Subcutaneous abdominal adipose tissue (tissue), 5 donors: ENCODE measurements around the gene SLFN5.
"Not testable (repeated sequence)": the region's sequence is repeated elsewhere in the genome, so short reads cannot be mapped to it uniquely, and the experiment has no call there.

ENCODE experiments used
- H3K27ac ChIP-seq: one replicate; pipeline ENCODE4 v1.7.0; 2013; ENCODE audit warnings: low read depth, mild to moderate bottlenecking, inconsistent platforms, low read length, moderate library complexity
- H3K27me3 ChIP-seq, 5 donors: one replicate each; pipeline ENCODE4 v1.7.0; 2013; ENCODE audit warnings: low read length in 5 of 5, inconsistent platforms in 1 of 5; ENCODE audit not compliant: control insufficient read depth in 5 of 5, insufficient read depth in 4 of 5
- H3K36me3 ChIP-seq, 5 donors: one replicate each; pipeline ENCODE4 v1.7.0; 2013; ENCODE audit warnings: low read length in 5 of 5; ENCODE audit not compliant: control insufficient read depth in 5 of 5, insufficient read depth in 5 of 5
- H3K4me1 ChIP-seq, 5 donors: one replicate each; pipeline ENCODE4 v1.7.0; 2013; ENCODE audit warnings: low read length in 5 of 5, mild to moderate bottlenecking in 3 of 5, moderate library complexity in 1 of 5; ENCODE audit not compliant: control insufficient read depth in 5 of 5, insufficient read depth in 5 of 5
- H3K4me3 ChIP-seq, 5 donors: one replicate each; pipeline ENCODE4 v1.7.0; 2013; ENCODE audit warnings: low read length in 5 of 5, low read depth in 1 of 5
- H3K9ac ChIP-seq, 5 donors: one replicate each; pipeline ENCODE4 v1.7.0; 2013; ENCODE audit warnings: low read length in 5 of 5, mild to moderate bottlenecking in 4 of 5, moderate library complexity in 3 of 5
- H3K9me3 ChIP-seq, 5 donors: one replicate each; pipeline ENCODE4 v1.7.0; 2013; ENCODE audit warnings: low read length in 5 of 5; ENCODE audit not compliant: control insufficient read depth in 5 of 5
- donor health status: healthy.
- donor health status: healthy.
- donor health status: healthy.
- donor health status: healthy.
- donor health status: healthy.

The SLFN5 gene

GRCh38 chr17:35256629-35257028 lies 13.8 kb downstream of the SLFN5 start:
- H3K36me3 ChIP-seq = peaks cover 7 to 31% (median 23%) of the 10 kb centered on the region in 5 donors
- no peak overlapping the region for H3K4me3 ChIP-seq
- peaks cover 8 to 47% (median 32%) of the 10 kb centered on the region in 5 donors for H3K4me1 ChIP-seq
- no peak overlapping the region for H3K9ac ChIP-seq
- no peaks in the 10 kb centered on the region for H3K9me3 ChIP-seq
- H3K27ac ChIP-seq = peak overlapping the region; percentile 55
- no peaks in the 10 kb centered on the region for H3K27me3 ChIP-seq

DNA sequence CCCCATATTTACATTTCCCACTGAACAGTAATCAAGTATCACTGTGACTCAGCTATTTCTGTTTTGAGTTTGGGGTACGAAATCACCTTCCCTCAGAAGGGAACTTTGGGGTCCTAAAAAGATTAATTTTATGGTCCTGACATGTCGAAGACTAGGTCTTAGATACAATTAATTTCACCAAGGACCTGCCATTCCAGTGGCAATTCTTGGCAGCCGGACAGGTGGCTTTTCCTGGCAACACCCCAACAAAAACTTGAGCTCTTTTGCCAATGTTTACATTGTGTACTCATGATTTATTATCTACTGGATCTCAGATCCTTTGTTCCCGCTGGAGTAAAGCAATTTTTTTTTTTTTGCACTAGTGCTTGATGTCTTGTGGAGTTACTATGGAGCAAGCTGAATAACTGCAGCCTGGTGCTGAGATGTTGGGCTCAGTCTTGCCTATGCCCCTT lies 14.4 kb downstream of the SLFN5 start:
- Histone ChIP-seq H3K27ac (peak overlapping the region; percentile 55), H3K4me3 (no peak overlapping the region), H3K9ac (no peak overlapping the region), H3K36me3 (peaks cover 7 to 37% (median 28%) of the 10 kb centered on the region in 5 donors), H3K27me3 (no peaks in the 10 kb centered on the region), H3K4me1 (peaks cover 8 to 42% (median 28%) of the 10 kb centered on the region in 5 donors), H3K9me3 (no peaks in the 10 kb centered on the region)

DNA sequence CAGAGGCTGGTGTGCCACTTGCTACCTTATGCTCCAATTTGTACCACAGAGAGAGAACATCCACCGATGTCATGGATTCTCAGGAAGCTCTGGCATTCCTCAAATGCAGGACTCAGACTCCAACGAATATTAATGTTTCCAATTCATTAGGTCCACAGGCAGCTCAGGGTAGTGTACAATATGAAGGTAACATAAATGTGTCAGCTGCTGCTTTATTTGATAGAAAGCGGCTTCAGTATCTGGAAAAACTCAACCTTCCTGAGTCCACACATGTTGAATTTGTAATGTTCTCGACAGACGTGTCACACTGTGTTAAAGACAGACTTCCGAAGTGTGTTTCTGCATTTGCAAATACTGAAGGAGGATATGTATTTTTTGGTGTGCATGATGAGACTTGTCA lies 16.1 kb downstream of the SLFN5 start:
- peaks cover 16 to 54% (median 44%) of the 10 kb centered on the region in 5 donors for H3K36me3 ChIP-seq
- no peak overlapping the region for H3K27ac ChIP-seq
- H3K9me3 ChIP-seq = no peaks in the 10 kb centered on the region
- peaks cover 6 to 26% (median 10%) of the 10 kb centered on the region in 5 donors for H3K4me1 ChIP-seq
- H3K9ac ChIP-seq = no peak overlapping the region
- H3K4me3 ChIP-seq = no peak overlapping the region
- H3K27me3 ChIP-seq = no peaks in the 10 kb centered on the region

DNA sequence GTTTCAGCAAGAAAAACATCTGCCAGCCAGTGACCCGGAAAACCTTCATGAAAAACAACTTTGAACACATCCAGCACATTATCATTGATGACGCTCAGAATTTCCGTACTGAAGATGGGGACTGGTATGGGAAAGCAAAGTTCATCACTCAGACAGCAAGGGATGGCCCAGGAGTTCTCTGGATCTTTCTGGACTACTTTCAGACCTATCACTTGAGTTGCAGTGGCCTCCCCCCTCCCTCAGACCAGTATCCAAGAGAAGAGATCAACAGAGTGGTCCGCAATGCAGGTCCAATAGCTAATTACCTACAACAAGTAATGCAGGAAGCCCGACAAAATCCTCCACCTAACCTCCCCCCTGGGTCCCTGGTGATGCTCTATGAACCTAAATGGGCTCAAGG lies 22.2 kb downstream of the SLFN5 start:
- Histone ChIP-seq H3K9me3 (no peaks in the 10 kb centered on the region), H3K27ac (no peak overlapping the region), H3K36me3 (peaks cover 28 to 66% (median 61%) of the 10 kb centered on the region in 5 donors), H3K4me1 (no peaks in the 10 kb centered on the region), H3K9ac (no peak overlapping the region), H3K27me3 (no peaks in the 10 kb centered on the region), H3K4me3 (no peak overlapping the region)

GRCh38 chr17:35265566-35266141 lies 22.8 kb downstream of the SLFN5 start:
- Histone ChIP-seq H3K27me3 (no peaks in the 10 kb centered on the region), H3K9me3 (no peaks in the 10 kb centered on the region), H3K4me3 (no peak overlapping the region), H3K9ac (no peak overlapping the region), H3K27ac (no peak overlapping the region), H3K36me3 (peaks cover 28 to 71% (median 59%) of the 10 kb centered on the region in 5 donors), H3K4me1 (no peaks in the 10 kb centered on the region)

- not testable (repeated sequence) for H3K4me1 ChIP-seq, H3K4me3 ChIP-seq, H3K9ac ChIP-seq, H3K27ac ChIP-seq, H3K36me3 ChIP-seq, H3K9me3 ChIP-seq, H3K27me3 ChIP-seq
These were observed 31.5 kb downstream of the SLFN5 start for GRCh38 chr17:35274167-35275066.

GRCh38 chr17:35278454-35278853 lies 35.6 kb downstream of the SLFN5 start:
- H3K4me3 ChIP-seq, H3K4me1 ChIP-seq, H3K36me3 ChIP-seq, H3K9ac ChIP-seq, H3K27ac ChIP-seq, H3K9me3 ChIP-seq, H3K27me3 ChIP-seq: not testable (repeated sequence)

- H3K36me3 ChIP-seq = not testable (repeated sequence)
These were observed 36.0 kb downstream of the SLFN5 start for GRCh38 chr17:35278876-35279275.

DNA sequence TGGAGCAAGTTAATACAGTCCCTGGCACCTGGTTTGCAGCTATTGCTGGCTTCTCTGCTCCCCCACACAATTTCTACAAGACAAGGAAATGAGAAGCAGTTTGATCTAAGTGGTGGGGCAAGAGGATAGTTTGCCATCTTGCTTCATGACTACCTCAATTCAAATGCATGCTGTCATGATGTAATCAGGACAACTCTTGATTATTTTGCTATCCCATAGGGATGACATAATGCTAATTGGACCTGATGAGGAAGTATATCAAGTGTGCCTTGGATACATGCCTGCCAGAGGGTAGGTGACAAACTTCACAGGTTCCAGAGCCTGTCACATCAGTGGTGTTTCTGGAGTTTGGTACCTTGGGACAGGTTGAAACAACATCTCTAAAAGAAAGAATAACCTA lies 40.9 kb downstream of the SLFN5 start:
- H3K27me3 ChIP-seq = no peaks in the 10 kb centered on the region

More at GRCh38 chr17:35278876-35279275, 36.0 kb downstream of the SLFN5 start:
- not testable (repeated sequence) for H3K27me3 ChIP-seq, H3K4me3 ChIP-seq, H3K4me1 ChIP-seq, H3K9me3 ChIP-seq, H3K27ac ChIP-seq, H3K9ac ChIP-seq

GRCh38 chr17:35284955-35285354 lies 42.1 kb downstream of the SLFN5 start:
- Histone ChIP-seq H3K9ac (no peak overlapping the region), H3K4me1 (no peaks in the 10 kb centered on the region), H3K9me3 (peaks cover 0 to 5% (median 0%) of the 10 kb centered on the region in 5 donors), H3K36me3 (no peaks in the 10 kb centered on the region), H3K27ac (no peak overlapping the region), H3K4me3 (no peak overlapping the region), H3K27me3 (no peaks in the 10 kb centered on the region)

More for the DNA sequence above, 40.9 kb downstream of the SLFN5 start:
- Histone ChIP-seq H3K4me1 (no peaks in the 10 kb centered on the region), H3K9ac (no peak overlapping the region), H3K27ac (no peak overlapping the region), H3K4me3 (no peak overlapping the region), H3K9me3 (peaks cover 0 to 3% (median 0%) of the 10 kb centered on the region in 5 donors), H3K36me3 (no peaks in the 10 kb centered on the region)
